WTC11 (cell line): ENCODE results near the gene ACVR2A. TPM values are rescaled to one million over a fixed set of nuclear protein-coding genes. Genes with fewer than 3 reads are reported as not detected.

ENCODE experiments used
- ATAC-seq: fragments of 200-7000 bp; cut with Tn5 transposase; 2 replicates; pipeline ENCODE4 v1.10.0; 2021; ENCODE audit warnings: mild to moderate bottlenecking, moderate library complexity
- CTCF ChIA-PET: fragments of 300-600 bp; sonication (Branson Sonifier 250); formaldehyde crosslinking; loops from one replicate; lab custom pipeline; 2021; ENCODE audit warnings: antibody characterized with exemption; lab: Charles Lee
- POLR2A ChIA-PET: fragments of 350-600 bp; sonication (Branson Sonifier 250); formaldehyde crosslinking; loops from one replicate; lab custom pipeline; 2021; ENCODE audit warnings: antibody characterized with exemption; lab: Charles Lee
- DNase-seq: peaks from one replicate; pipeline ENCODE4 v3.0.0; 2021; ENCODE audit warnings: low spot score
- H3K27ac Mint-ChIP-seq: 2 replicates; pipeline ENCODE4 v1.8.0; 2021; ENCODE audit warnings: mixed read lengths
- H3K27me3 Mint-ChIP-seq: 2 replicates; pipeline ENCODE4 v1.8.0; 2021; ENCODE audit warnings: low read depth, mild to moderate bottlenecking, moderate library complexity, mixed read lengths
- H3K36me3 Mint-ChIP-seq: 2 replicates; pipeline ENCODE4 v1.8.0; 2021; ENCODE audit warnings: mixed read lengths
- H3K4me1 Mint-ChIP-seq: 2 replicates; pipeline ENCODE4 v1.8.0; 2022; ENCODE audit warnings: mixed read lengths
- H3K4me3 Mint-ChIP-seq: 2 replicates; pipeline ENCODE4 v1.8.0; 2021; ENCODE audit warnings: mild to moderate bottlenecking, moderate library complexity, mixed read lengths
- H3K9me3 Mint-ChIP-seq: 2 replicates; pipeline ENCODE4 v1.8.0; 2021; ENCODE audit warnings: mixed read lengths
- AFF4 ChIP-seq: sonication (generic); formaldehyde crosslinking; IDR thresholded peaks from 2 replicates; pipeline ENCODE4 v1.8.1; 2023; ENCODE audit warnings: mild to moderate bottlenecking, missing genetic modification reagents, borderline replicate concordance
- CREB1 ChIP-seq: sonication (generic); formaldehyde crosslinking; IDR thresholded peaks from 2 replicates; pipeline ENCODE4 v1.8.0; 2023; ENCODE audit warnings: mild to moderate bottlenecking, missing genetic modification reagents
- ESRRA ChIP-seq: sonication (generic); formaldehyde crosslinking; IDR thresholded peaks from 2 replicates; pipeline ENCODE4 v1.8.1; 2022; ENCODE audit warnings: mild to moderate bottlenecking, missing genetic modification reagents, borderline replicate concordance
- GRHL2 ChIP-seq: fragments of 250-450 bp; sonication (Bioruptor Pico); IDR thresholded peaks from 2 replicates; pipeline ENCODE4 v1.8.0; 2022; ENCODE audit warnings: mild to moderate bottlenecking, moderate library complexity; ENCODE audit not compliant: insufficient replicate concordance, severe bottlenecking
- GTF2I ChIP-seq: fragments of 250-450 bp; sonication (Bioruptor Pico); conservative IDR thresholded peaks from 2 replicates; pipeline ENCODE4 v1.4.0; 2021; ENCODE audit warnings: mild to moderate bottlenecking
- HMGXB4 ChIP-seq: sonication (generic); formaldehyde crosslinking; IDR thresholded peaks from 2 replicates; pipeline ENCODE4 v1.8.1; 2023; ENCODE audit warnings: mild to moderate bottlenecking, moderate library complexity, missing genetic modification reagents
- IRF2 ChIP-seq: sonication (generic); formaldehyde crosslinking; IDR thresholded peaks from 2 replicates; pipeline ENCODE4 v1.8.0; 2022; ENCODE audit warnings: low read depth, missing genetic modification reagents, borderline replicate concordance
- NFATC4 ChIP-seq: fragments of 250-450 bp; sonication (Bioruptor Pico); IDR thresholded peaks from 2 replicates; pipeline ENCODE4 v1.9.0; 2021; ENCODE audit warnings: mild to moderate bottlenecking
- NR1H2 ChIP-seq: sonication (generic); formaldehyde crosslinking; IDR thresholded peaks from 2 replicates; pipeline ENCODE4 v1.9.0; 2021; ENCODE audit warnings: mild to moderate bottlenecking, moderate library complexity, missing genetic modification reagents
- NR3C1 ChIP-seq: sonication (generic); formaldehyde crosslinking; conservative IDR thresholded peaks from 2 replicates; pipeline ENCODE4 v1.8.1; 2023; ENCODE audit warnings: low read depth, mild to moderate bottlenecking, missing genetic modification reagents
- RORB ChIP-seq: fragments of 250-450 bp; sonication (Bioruptor Pico); IDR thresholded peaks from 2 replicates; pipeline ENCODE4 v1.9.0; 2021; ENCODE audit warnings: mild to moderate bottlenecking
- SMAD3 ChIP-seq: sonication (generic); formaldehyde crosslinking; IDR thresholded peaks from 2 replicates; pipeline ENCODE4 v1.8.0; 2022; ENCODE audit warnings: missing genetic modification reagents, mild to moderate bottlenecking, borderline replicate concordance
- SMAD4 ChIP-seq: sonication (generic); formaldehyde crosslinking; IDR thresholded peaks from 2 replicates; pipeline ENCODE4 v1.8.0; 2022; ENCODE audit warnings: mild to moderate bottlenecking, missing genetic modification reagents
- SP1 ChIP-seq: sonication (generic); formaldehyde crosslinking; conservative IDR thresholded peaks from 2 replicates; pipeline ENCODE4 v1.8.1; 2022; ENCODE audit warnings: missing genetic modification reagents
- TCF7 ChIP-seq: sonication (generic); formaldehyde crosslinking; IDR thresholded peaks from 2 replicates; pipeline ENCODE4 v1.8.0; 2022; ENCODE audit warnings: mild to moderate bottlenecking, low read depth, missing genetic modification reagents, moderate library complexity
- TEAD4 ChIP-seq: sonication (generic); formaldehyde crosslinking; IDR thresholded peaks from 2 replicates; pipeline ENCODE4 v1.8.0; 2022; ENCODE audit warnings: mild to moderate bottlenecking, missing genetic modification reagents
- ZBTB21 ChIP-seq: sonication (generic); formaldehyde crosslinking; IDR thresholded peaks from 2 replicates; pipeline ENCODE4 v1.8.1; 2023; ENCODE audit warnings: mild to moderate bottlenecking, missing genetic modification reagents, borderline replicate concordance
- ZNF121 ChIP-seq: sonication (generic); formaldehyde crosslinking; IDR thresholded peaks from 2 replicates; pipeline ENCODE4 v1.8.0; 2023; ENCODE audit warnings: missing genetic modification reagents
- ZNF317 ChIP-seq: sonication (generic); formaldehyde crosslinking; IDR thresholded peaks from 2 replicates; pipeline ENCODE4 v1.8.1; 2023; ENCODE audit warnings: low read depth, mild to moderate bottlenecking, moderate library complexity, missing genetic modification reagents, borderline replicate concordance
- ZNF396 ChIP-seq: fragments of 250-450 bp; sonication (Bioruptor Pico); IDR thresholded peaks from 2 replicates; pipeline ENCODE4 v1.8.0; 2021; ENCODE audit warnings: mild to moderate bottlenecking, moderate library complexity, borderline replicate concordance
- ZNF423 ChIP-seq: fragments of 250-450 bp; sonication (Bioruptor Pico); IDR thresholded peaks from 2 replicates; pipeline ENCODE4 v2.1.2; 2022; ENCODE audit warnings: mild to moderate bottlenecking, moderate library complexity
- ZNF671 ChIP-seq: fragments of 250-450 bp; sonication (Bioruptor Pico); IDR thresholded peaks from 2 replicates; pipeline ENCODE4 v1.8.0; 2021; ENCODE audit warnings: mild to moderate bottlenecking
- total RNA-seq: library from RNA; stranded (reverse); gene quantifications from 3 replicates; pipeline ENCODE4 v1.2.3, GENCODE V29; 2021
- TF ChIP-seq, protein P1 (sequence below): sonication (generic); formaldehyde crosslinking; IDR thresholded peaks from 2 replicates; pipeline ENCODE4 v1.8.1; 2022; ENCODE audit warnings: low read depth, missing genetic modification reagents, borderline replicate concordance
- TF ChIP-seq, protein P2 (sequence below): sonication (generic); formaldehyde crosslinking; IDR thresholded peaks from 2 replicates; pipeline ENCODE4 v1.8.0; 2022; ENCODE audit warnings: mild to moderate bottlenecking, missing genetic modification reagents

ACVR2A gene
- total RNA-seq, 1 experiment from 2014 or later = 11.7 TPM

DNA sequence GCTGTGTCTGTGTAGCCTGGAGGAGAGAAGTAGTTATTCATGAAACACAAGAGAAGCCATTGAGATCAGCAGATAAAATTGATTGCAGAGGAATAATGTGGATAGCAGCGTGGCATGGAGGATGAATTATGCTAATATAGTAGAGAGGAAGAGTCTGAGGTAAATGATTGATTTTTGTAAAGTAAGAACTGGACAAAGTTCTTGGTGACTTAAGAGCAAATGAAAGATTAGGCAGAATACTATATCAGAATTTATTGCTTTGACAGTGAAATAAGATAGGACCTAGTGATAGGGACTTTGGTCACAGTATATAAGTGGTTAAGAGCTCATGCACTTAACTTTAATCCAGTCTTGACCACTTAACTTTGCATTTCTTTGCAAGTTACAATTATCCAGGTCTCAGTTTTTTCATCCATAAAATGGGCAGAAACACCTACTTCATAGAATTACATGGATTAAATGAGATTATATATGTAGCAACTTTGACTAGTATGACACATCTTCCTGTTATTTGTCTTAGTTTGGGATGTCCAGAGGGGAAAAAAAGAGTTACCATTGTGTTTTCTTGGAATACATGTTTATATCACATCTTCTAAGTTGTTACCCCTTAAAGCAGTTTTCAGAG, 29.1 kb downstream of the ACVR2A start (continued):
- TF ChIP-seq ZNF396 (CRISPR knock-in tag) = no peak
- TF ChIP-seq, protein P1, sequence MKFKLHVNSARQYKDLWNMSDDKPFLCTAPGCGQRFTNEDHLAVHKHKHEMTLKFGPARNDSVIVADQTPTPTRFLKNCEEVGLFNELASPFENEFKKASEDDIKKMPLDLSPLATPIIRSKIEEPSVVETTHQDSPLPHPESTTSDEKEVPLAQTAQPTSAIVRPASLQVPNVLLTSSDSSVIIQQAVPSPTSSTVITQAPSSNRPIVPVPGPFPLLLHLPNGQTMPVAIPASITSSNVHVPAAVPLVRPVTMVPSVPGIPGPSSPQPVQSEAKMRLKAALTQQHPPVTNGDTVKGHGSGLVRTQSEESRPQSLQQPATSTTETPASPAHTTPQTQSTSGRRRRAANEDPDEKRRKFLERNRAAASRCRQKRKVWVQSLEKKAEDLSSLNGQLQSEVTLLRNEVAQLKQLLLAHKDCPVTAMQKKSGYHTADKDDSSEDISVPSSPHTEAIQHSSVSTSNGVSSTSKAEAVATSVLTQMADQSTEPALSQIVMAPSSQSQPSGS (CRISPR knock-in tag) = no peak
- no peak for TF ChIP-seq ZNF121
- TF ChIP-seq AFF4 (CRISPR knock-in tag) = no peak
- no peak for TF ChIP-seq ZBTB21
- TF ChIP-seq NR1H2 (CRISPR knock-in tag) = no peak
- TF ChIP-seq, all 79 proteins: peak for 0

DNA sequence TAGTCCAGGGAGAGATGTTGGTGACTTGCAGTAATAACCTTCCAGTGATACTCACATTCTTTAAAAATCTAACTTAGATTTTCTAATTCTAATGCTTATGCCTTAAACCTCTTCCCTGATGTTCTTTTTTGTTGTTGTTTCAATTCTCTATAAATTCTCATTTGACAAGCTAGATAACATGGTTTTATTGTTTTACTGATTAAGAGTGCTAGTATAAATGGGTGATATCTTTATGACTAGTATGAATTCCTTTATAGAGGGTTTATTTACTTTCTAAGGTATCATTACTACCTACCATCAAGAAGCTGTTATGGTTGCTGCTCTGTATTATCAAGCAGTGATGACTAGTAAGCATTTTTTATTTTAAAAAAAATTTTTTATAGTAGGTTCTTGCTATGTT, 35.0 kb downstream of the ACVR2A start:
- Mint-ChIP-seq H3K27ac (no peak overlapping the region), H3K4me3 (no peak overlapping the region), H3K4me1 (peaks cover 58% of the 10 kb centered on the region), H3K27me3 (no peaks in the 10 kb centered on the region), H3K36me3 (no peaks in the 10 kb centered on the region)
- DNase-seq (no peak), ATAC-seq (no peak)
- ChIA-PET POLR2A (no interaction called here), CTCF (no interaction called here)
- TF ChIP-seq GRHL2 (CRISPR knock-in tag) (no peak), GTF2I (CRISPR knock-in tag) (no peak), NFATC4 (CRISPR knock-in tag) (no peak), CREB1 (no peak), ZNF121 (no peak), RORB (CRISPR knock-in tag) (no peak), ZNF317 (CRISPR knock-in tag) (no peak), HMGXB4 (no peak), TEAD4 (CRISPR knock-in tag) (no peak), IRF2 (CRISPR knock-in tag) (no peak), SP1 (CRISPR knock-in tag) (no peak), ESRRA (CRISPR knock-in tag) (no peak), NR3C1 (CRISPR knock-in tag) (no peak), TCF7 (CRISPR knock-in tag) (no peak), ZNF671 (CRISPR knock-in tag) (no peak), ZNF423 (CRISPR knock-in tag) (no peak), SMAD3 (CRISPR knock-in tag) (no peak), SMAD4 (CRISPR knock-in tag) (no peak), ZBTB21 (no peak)
- TF ChIP-seq, protein P2, sequence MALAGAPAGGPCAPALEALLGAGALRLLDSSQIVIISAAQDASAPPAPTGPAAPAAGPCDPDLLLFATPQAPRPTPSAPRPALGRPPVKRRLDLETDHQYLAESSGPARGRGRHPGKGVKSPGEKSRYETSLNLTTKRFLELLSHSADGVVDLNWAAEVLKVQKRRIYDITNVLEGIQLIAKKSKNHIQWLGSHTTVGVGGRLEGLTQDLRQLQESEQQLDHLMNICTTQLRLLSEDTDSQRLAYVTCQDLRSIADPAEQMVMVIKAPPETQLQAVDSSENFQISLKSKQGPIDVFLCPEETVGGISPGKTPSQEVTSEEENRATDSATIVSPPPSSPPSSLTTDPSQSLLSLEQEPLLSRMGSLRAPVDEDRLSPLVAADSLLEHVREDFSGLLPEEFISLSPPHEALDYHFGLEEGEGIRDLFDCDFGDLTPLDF (CRISPR knock-in tag) = no peak
- TF ChIP-seq, all 79 proteins: peak for 0
- no peaks in the 10 kb centered on the region for H3K9me3 Mint-ChIP-seq
